ENCODE data around the gene PEAR1.

- TF ChIP-seq EZH2phosphoT487 (IDR thresholded peaks at IDR 0.05; ENCODE audit: borderline replicate concordance, low read length) (no peak), EZH2 (IDR thresholded peaks at IDR 0.05; ENCODE audit: low read length, unreplicated experiment) (no peak)
- TF ChIP-seq, protein P1, sequence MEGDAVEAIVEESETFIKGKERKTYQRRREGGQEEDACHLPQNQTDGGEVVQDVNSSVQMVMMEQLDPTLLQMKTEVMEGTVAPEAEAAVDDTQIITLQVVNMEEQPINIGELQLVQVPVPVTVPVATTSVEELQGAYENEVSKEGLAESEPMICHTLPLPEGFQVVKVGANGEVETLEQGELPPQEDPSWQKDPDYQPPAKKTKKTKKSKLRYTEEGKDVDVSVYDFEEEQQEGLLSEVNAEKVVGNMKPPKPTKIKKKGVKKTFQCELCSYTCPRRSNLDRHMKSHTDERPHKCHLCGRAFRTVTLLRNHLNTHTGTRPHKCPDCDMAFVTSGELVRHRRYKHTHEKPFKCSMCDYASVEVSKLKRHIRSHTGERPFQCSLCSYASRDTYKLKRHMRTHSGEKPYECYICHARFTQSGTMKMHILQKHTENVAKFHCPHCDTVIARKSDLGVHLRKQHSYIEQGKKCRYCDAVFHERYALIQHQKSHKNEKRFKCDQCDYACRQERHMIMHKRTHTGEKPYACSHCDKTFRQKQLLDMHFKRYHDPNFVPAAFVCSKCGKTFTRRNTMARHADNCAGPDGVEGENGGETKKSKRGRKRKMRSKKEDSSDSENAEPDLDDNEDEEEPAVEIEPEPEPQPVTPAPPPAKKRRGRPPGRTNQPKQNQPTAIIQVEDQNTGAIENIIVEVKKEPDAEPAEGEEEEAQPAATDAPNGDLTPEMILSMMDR (conservative IDR thresholded peaks at IDR 0.05; ENCODE audit: low read depth, low read length): no peak
Measured at GRCh38 chr1:156845953-156846545, 47.5 kb upstream of the PEAR1 start.
